ENCODE measurements around the gene TAF11.

The TAF11 gene

DNA sequence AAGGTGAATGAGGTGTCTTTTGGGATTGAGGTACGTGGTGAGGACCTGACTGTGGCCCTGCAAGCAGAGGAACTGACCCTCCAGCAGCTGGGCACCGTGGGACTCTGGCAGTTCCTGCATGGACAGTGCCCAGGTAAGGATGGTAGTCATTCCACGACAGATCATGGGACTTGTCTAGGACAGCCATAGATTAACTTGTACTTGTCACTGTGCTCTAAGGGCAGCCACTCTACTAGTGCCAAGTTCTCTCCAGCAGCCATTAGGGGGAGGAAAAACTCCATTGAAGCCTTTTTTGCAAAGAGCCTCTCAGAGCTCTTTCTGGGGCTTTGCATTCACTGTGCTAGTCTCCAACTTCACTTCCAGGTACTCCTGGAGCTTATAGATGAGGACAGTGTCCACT lies 20.4 kb downstream of the TAF11 start:
- H3K4me3 ChIP-seq (ENCODE audit: low read depth, low read length), result no peak overlapping the region
- H3K27ac ChIP-seq, result no peak overlapping the region
- no peak for DNase-seq
- TF ChIP-seq, protein P1, sequence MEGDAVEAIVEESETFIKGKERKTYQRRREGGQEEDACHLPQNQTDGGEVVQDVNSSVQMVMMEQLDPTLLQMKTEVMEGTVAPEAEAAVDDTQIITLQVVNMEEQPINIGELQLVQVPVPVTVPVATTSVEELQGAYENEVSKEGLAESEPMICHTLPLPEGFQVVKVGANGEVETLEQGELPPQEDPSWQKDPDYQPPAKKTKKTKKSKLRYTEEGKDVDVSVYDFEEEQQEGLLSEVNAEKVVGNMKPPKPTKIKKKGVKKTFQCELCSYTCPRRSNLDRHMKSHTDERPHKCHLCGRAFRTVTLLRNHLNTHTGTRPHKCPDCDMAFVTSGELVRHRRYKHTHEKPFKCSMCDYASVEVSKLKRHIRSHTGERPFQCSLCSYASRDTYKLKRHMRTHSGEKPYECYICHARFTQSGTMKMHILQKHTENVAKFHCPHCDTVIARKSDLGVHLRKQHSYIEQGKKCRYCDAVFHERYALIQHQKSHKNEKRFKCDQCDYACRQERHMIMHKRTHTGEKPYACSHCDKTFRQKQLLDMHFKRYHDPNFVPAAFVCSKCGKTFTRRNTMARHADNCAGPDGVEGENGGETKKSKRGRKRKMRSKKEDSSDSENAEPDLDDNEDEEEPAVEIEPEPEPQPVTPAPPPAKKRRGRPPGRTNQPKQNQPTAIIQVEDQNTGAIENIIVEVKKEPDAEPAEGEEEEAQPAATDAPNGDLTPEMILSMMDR (IDR thresholded peaks at IDR 0.05; ENCODE audit: low read depth, low read length, missing control alignments), result peak; percentile 29
- H3K27me3 ChIP-seq (replicated peaks), result no peaks in the 10 kb centered on the region
- H3K36me3 ChIP-seq (replicated peaks), result peaks cover 14% of the 10 kb centered on the region
- in situ Hi-C loops (cut with HindIII; ENCODE audit: low pct_ligation_motif_present, low sequenced_read_pairs), result no loop called here

GRCh38 chr6:34866509-34866908 lies 21.3 kb downstream of the TAF11 start:
- in situ Hi-C loops (cut with HindIII; ENCODE audit: low pct_ligation_motif_present, low sequenced_read_pairs), result no loop called here
- H3K27ac ChIP-seq, result no peak overlapping the region
- no peak for DNase-seq
- TF ChIP-seq, protein P1 (IDR thresholded peaks at IDR 0.05; ENCODE audit: low read depth, low read length, missing control alignments), result no peak
- H3K27me3 ChIP-seq (replicated peaks), result no peaks in the 10 kb centered on the region
- H3K4me3 ChIP-seq (ENCODE audit: low read depth, low read length), result no peak overlapping the region
- peaks cover 5% of the 10 kb centered on the region for H3K36me3 ChIP-seq (replicated peaks)

DNA sequence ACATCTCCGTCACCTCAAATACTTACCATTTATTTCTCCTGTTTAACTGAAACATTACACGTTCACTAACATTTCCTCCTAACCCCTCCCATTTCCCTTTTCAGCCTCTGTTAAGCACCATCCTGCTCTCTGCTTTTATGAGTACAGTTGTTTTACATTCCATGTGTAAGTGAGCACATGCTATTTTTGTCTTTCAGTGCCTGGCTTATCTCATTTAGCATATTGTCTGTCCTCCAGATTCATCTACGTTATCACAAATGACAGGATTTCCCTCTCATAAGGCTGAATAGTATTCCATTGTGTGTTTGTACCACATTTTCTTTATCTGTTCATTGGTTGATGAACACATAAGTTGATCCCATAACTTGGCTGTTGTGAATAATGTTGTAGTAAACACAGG lies 22.7 kb downstream of the TAF11 start:
- H3K4me3 ChIP-seq (ENCODE audit: low read depth, low read length), result no peak overlapping the region
- H3K36me3 ChIP-seq (replicated peaks), result no peaks in the 10 kb centered on the region
- peak; percentile 30 for DNase-seq
- TF ChIP-seq, protein P1 (IDR thresholded peaks at IDR 0.05; ENCODE audit: low read depth, low read length, missing control alignments), result no peak
- H3K27me3 ChIP-seq (replicated peaks), result no peaks in the 10 kb centered on the region
- in situ Hi-C loops (cut with HindIII; ENCODE audit: low pct_ligation_motif_present, low sequenced_read_pairs), result no loop called here
- H3K27ac ChIP-seq, result no peak overlapping the region

GRCh38 chr6:34864007-34864406 lies 23.8 kb downstream of the TAF11 start:
- Histone ChIP-seq H3K27me3 (replicated peaks) (no peaks in the 10 kb centered on the region), H3K36me3 (replicated peaks) (peaks cover 5% of the 10 kb centered on the region), H3K4me3 (ENCODE audit: low read depth, low read length) (no peak overlapping the region), H3K27ac (no peak overlapping the region)
- TF ChIP-seq, protein P1 (IDR thresholded peaks at IDR 0.05; ENCODE audit: low read depth, low read length, missing control alignments), result no peak
- no peak for DNase-seq
- in situ Hi-C loops (cut with HindIII; ENCODE audit: low pct_ligation_motif_present, low sequenced_read_pairs), result no loop called here

DNA sequence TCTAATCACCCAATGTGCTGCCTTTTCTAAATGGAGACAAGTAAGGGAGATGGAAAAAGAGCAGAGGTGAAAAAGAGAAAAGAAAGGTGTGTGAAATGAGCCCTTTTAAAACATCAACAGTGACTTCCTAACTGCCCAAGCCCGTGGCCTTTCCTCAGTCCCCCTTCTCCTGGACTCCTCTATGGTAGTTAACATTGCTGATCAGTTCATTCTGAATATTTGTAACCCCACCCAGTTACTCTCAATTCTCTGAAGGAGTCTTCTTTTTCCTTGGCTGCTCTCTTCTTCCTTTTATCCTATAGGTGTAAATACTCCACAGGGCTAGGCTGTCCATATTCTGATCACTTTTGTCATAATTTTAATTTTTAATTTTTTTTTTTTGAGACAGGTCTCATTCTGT lies 27.1 kb downstream of the TAF11 start:
- no peak overlapping the region for H3K4me3 ChIP-seq (ENCODE audit: low read depth, low read length)
- in situ Hi-C loops (cut with HindIII; ENCODE audit: low pct_ligation_motif_present, low sequenced_read_pairs), result no loop called here
- H3K36me3 ChIP-seq (replicated peaks), result peaks cover 24% of the 10 kb centered on the region
- no peaks in the 10 kb centered on the region for H3K27me3 ChIP-seq (replicated peaks)
- no peak for DNase-seq
- no peak overlapping the region for H3K27ac ChIP-seq
- TF ChIP-seq, protein P1 (IDR thresholded peaks at IDR 0.05; ENCODE audit: low read depth, low read length, missing control alignments), result no peak

- no peak overlapping the region for H3K27ac ChIP-seq
- TF ChIP-seq, protein P1 (IDR thresholded peaks at IDR 0.05; ENCODE audit: low read depth, low read length, missing control alignments), result no peak
- H3K4me3 ChIP-seq (ENCODE audit: low read depth, low read length), result no peak overlapping the region
- no peak for DNase-seq
- H3K27me3 ChIP-seq (replicated peaks), result no peaks in the 10 kb centered on the region
- in situ Hi-C loops (cut with HindIII; ENCODE audit: low pct_ligation_motif_present, low sequenced_read_pairs), result no loop called here
- H3K36me3 ChIP-seq (replicated peaks), result peaks cover 24% of the 10 kb centered on the region
Observed at GRCh38 chr6:34859951-34860350, 27.9 kb downstream of the TAF11 start.

Measured in brain microvascular endothelial cell (primary cell).